Measurements from ENCODE around the gene CDADC1.

DNA sequence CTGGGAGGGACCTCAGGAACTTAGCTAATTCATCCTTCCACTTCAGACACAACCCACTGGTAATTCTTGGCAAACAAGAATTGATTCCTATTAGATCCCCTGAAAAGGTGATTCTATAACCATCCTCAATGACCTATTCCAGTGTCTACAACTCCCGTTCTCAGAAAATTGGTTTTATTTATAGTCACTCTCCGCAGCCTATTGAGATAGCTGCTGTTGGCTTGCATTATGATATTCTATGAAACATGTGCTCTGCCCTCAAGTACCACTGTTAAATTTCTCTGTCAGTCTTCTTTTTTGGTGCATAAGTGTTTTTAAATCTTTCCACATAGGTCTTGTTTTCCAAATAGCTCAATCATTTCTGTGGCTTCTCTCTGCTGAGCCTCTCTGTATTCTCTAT, 75.0 kb downstream of the CDADC1 start:
- no peak for TF ChIP-seq CBX3 (IDR thresholded peaks at IDR 0.05; ENCODE audit: low read depth)
- TF ChIP-seq FOSL1 (IDR thresholded peaks at IDR 0.05; ENCODE audit: low read depth): no peak
- no peak for TF ChIP-seq EZH2 (IDR thresholded peaks at IDR 0.05)
- no peak for TF ChIP-seq POLR2A (IDR thresholded peaks at IDR 0.05; ENCODE audit: borderline replicate concordance, extremely low read depth, insufficient read depth, insufficient read length)
- TF ChIP-seq, protein P1, sequence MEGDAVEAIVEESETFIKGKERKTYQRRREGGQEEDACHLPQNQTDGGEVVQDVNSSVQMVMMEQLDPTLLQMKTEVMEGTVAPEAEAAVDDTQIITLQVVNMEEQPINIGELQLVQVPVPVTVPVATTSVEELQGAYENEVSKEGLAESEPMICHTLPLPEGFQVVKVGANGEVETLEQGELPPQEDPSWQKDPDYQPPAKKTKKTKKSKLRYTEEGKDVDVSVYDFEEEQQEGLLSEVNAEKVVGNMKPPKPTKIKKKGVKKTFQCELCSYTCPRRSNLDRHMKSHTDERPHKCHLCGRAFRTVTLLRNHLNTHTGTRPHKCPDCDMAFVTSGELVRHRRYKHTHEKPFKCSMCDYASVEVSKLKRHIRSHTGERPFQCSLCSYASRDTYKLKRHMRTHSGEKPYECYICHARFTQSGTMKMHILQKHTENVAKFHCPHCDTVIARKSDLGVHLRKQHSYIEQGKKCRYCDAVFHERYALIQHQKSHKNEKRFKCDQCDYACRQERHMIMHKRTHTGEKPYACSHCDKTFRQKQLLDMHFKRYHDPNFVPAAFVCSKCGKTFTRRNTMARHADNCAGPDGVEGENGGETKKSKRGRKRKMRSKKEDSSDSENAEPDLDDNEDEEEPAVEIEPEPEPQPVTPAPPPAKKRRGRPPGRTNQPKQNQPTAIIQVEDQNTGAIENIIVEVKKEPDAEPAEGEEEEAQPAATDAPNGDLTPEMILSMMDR (IDR thresholded peaks at IDR 0.05 in 2 of 3, conservative IDR thresholded peaks at IDR 0.05 in 1 of 3; ENCODE audit: borderline replicate concordance in 1 of 3, insufficient read depth in 1 of 3, low read depth in 2 of 3, low read length in 2 of 3): no peak
- no peak for TF ChIP-seq EGR1 (IDR thresholded peaks at IDR 0.05; ENCODE audit: low read depth)
